GM15510 (cell line): Measurements from ENCODE around the gene IL1RAPL1.

ENCODE experiments used
- POLR2A ChIP-seq: IDR thresholded peaks from 3 replicates; pipeline ENCODE4 v1.6.1; 2011; ENCODE audit warnings: borderline replicate concordance; ENCODE audit not compliant: insufficient read length; ENCODE audit errors: extremely low read depth

Gene IL1RAPL1

DNA sequence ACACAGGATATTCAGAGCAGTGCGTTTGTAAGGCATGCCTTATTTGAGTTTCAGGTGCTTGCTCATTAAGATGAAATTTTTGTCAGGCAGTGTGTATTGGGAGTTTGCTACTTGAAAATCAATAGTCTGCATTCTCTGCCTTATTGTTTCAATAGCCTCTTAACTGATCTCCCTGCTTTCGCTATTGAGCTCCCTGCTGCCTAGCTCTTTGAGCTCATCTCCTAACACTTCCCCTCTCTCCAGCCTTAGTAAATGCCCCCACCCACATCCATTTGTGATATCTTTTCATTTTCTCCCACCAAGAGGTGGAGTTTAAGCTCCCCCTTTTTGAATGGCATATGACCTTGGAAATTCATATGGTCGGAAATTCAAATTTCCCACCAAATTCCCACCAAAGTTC, 256.6 kb downstream of the IL1RAPL1 start:
- no peak for TF ChIP-seq POLR2A

DNA sequence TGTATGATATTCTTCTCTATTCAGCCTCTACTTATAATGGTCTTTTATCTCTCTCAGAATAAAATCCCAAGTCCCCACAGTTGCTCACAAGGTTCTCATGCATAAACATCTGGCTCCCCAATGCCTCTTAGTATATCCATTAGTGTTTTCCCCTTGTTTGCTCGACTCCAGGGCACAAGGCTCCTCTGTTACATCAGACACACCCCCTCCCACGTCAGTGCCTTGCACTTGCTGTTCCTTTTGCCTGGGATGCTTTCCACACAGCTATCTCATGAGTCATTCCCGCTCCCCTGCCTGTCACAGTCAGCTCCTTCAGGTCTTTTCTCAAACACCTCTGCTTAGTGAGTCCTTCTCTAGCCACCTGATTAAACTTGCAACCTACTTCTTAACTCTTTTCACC, 260.2 kb downstream of the IL1RAPL1 start:
- TF ChIP-seq POLR2A: no peak

DNA sequence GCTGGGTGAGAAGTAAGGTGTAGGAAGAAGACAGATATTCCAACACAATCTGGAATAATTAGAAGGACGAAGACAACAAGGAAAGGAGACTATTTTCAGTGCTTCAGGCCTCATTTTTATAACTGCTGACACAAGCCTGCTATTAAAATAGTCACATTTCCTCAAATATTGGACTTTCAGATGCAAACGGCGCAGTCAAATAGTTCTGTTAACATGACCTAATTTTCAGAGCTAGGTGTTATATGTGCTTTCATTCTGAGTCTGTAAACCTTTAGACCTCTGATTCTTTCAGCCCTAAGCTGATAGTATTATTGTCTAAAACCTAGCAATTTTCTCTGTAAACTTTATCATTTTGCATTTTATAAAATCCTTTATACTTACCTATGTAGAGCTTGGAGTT, 261.5 kb downstream of the IL1RAPL1 start:
- no peak for TF ChIP-seq POLR2A

DNA sequence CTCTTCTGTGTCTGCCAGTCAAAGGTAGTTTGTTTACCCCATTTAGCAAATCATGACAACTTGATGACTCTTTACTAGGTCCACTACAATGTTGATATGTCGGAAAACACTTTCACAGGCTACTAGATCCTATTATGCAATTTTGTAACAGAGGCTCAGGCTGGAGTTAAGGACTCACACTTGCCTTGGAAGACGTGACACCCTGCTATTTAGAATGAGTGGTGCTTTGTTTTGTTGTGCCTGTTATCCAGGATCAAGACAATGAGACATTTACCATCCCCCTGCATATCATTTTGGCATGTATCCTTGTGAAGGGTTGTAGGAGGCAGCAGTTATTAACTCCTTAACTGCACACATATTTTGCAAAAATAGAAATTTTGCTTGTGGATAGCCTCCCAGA, 263.7 kb downstream of the IL1RAPL1 start:
- TF ChIP-seq POLR2A: no peak

DNA sequence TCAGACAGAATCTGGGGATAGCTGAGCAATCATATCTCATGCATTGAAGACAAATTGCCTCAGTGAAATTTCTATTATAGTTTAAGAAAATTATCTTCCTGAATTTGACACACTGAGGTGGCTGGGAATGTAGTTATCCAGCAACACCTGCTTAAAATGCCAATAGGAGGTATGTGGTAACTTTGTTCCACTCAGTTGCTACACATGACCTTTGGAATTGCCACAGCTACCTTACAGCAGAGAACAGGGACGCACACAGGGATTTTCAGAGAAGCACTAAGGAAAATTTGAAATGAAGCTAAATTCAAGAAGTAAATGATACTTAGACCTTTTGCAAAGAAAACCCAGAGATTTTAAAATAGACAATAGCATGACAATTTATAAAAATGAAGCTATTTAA, 264.6 kb downstream of the IL1RAPL1 start:
- no peak for TF ChIP-seq POLR2A

DNA sequence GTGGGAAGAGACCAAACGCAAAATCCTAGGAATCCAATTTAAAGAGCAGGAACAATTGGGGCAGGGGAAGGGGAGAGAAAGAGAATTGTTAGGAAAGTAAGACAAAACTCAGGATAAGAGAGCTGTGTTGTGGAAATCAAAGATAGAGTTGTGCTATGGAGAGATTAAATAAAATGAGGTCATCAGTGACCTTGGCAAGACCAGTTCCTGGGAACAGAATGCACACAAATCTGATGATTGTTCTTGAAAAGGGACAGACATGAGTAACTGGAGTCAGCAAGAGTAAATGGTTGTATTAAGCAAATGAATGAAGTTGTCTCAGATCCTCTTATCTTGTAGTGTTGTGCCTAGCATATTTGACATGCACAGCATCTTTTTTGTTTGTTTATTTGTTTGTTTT, 267.4 kb downstream of the IL1RAPL1 start:
- TF ChIP-seq POLR2A: no peak

DNA sequence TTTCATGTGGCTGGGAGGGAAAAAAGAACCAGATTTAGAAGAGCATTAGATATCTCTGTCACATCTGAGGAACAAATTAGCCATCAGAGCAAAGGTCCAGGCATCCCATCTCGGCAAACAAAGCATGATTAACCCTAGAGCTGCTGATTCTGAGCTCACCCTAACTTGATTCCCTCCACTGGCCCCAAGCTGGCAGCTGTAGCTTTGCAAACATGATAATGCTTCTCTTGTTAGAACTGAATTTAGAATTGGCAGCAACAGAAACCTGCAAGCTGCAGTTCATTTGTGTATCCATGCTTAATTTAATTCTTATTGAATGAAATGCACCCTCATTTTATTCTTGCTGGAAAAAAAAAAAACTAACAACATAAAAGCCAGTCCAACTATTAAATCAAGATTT, 289.2 kb downstream of the IL1RAPL1 start:
- TF ChIP-seq POLR2A: no peak

DNA sequence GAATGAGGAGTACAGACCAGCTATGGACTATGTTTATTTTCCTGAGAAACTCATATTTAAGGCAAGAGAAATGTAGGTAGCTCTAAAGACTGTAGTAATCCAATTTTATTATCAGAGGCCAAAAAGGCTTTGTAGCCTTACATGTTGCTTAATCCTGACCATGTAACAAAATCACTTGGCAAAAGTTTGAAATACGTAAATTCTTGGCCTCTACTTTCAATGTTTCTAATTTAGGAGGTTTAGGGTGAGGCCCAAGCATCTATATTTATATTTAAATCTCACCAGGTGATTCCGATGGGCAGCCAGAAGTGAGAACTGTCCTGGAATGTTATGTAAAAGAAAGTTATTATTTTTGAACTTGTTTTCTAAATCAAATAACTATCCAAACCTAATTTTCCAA, 289.7 kb downstream of the IL1RAPL1 start:
- TF ChIP-seq POLR2A: no peak

DNA sequence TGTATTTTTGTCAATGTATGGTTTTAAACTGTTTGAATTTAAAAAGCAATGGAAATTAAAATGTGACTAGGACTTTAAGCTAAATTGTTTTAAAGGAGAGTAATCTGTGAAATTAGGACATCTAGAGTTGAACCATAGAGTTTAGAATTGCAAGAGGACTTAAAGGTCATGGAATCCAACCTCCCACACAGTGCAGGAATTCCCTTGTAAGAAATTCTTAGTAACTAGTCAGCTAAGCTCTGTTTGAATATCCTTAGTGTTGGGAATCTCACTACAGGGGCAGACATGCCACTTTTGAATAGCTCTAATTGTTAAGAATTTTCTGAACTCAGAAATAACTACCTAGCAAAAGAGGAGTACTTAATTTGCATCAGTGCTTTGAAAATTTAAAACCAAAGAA, 292.9 kb downstream of the IL1RAPL1 start:
- no peak for TF ChIP-seq POLR2A

DNA sequence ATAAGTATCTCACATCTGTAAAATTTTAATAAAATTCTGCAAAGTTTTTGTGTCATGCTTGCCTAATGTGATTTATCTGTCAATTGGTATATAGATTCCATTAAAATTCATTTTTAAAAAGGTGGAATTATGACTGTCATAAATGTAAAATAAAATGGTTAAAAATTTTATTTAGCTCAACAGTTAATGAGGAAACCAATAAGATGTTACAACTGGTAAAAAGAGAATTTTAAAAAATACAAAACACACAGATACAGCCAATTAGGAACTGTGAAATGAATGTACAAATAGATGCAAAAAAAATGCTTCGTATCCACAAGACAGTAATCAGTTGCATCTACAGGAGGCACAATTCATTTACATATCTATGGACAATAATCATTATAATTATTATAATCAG, 297.6 kb downstream of the IL1RAPL1 start:
- no peak for TF ChIP-seq POLR2A

DNA sequence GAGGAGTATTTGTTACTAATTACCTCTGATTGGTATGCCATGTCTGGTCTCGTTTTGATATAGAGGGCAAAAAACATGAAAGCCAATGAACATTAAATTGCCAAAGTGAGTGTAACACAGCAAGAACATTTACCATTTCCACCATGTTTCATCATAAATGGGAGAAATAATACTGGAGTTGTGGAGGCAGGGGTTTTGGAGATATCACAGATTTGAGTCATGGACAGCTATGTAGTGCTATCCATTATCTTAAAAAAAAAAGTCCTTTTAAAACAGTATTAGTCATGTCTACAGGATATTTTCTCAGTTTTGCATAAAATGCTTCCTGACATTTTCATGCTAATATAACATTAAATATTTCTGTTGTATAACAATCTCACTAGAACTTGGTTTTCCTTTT, 301.2 kb downstream of the IL1RAPL1 start:
- no peak for TF ChIP-seq POLR2A

DNA sequence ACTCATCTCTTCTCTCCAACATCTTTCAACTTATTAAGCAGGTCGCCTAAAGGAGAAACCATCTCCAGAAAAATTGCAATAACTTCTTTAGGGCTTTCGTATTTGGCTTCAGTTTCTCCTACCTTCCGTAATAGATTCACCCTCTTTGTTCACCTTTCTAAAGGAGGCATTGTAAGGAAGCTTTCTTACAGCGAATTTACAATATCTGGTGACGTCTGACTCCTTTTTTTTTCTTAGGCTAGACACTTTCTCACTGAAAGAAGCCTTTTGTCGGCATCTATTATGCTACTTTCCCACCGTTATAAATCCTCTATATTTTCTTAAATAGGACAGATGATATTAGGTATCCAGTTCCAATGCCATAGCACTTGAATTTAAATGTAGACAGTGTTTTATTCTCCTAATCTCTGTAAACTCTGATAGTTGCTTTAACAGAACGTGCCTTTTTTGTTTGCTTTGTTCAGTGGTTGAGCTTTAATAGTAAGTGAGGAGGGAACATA, 302.4 kb downstream of the IL1RAPL1 start:
- TF ChIP-seq POLR2A: no peak

DNA sequence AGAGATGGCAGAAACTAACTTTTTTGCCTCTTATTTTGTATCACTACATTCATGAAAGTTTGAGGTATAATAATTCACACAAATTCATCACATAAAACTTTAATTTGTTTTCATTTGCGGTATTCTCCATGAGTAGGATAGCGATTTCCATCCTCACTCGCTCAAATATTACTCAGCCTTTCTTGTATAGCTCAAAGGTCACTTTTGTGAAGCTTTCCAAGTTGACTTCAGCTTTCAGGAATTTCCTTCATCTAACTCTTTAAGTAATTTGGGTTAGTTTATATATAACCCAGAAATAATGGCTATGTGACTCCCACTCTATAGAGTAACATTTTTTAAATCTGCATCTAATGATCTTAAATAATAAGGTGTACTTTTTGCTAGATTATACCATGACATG, 314.4 kb downstream of the IL1RAPL1 start:
- no peak for TF ChIP-seq POLR2A

DNA sequence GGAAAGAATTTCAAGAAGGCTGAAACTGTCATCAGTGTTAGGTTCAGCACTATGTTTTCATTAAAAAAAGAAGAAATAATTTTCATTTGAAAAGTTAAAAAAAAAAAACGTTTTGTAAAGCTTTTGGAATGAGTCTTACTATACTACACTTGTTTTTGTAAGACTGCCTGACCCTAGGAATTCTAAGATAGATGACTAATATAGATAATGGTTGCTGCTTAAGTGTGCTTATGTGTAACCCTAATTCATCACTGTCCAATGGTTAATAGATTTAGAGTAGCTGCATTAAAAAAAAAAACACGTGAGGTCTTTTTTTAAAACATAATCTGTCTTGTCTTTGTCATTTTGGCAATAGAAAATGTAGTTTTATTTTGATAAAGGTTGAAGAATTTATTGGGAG, 323.2 kb downstream of the IL1RAPL1 start:
- no peak for TF ChIP-seq POLR2A

DNA sequence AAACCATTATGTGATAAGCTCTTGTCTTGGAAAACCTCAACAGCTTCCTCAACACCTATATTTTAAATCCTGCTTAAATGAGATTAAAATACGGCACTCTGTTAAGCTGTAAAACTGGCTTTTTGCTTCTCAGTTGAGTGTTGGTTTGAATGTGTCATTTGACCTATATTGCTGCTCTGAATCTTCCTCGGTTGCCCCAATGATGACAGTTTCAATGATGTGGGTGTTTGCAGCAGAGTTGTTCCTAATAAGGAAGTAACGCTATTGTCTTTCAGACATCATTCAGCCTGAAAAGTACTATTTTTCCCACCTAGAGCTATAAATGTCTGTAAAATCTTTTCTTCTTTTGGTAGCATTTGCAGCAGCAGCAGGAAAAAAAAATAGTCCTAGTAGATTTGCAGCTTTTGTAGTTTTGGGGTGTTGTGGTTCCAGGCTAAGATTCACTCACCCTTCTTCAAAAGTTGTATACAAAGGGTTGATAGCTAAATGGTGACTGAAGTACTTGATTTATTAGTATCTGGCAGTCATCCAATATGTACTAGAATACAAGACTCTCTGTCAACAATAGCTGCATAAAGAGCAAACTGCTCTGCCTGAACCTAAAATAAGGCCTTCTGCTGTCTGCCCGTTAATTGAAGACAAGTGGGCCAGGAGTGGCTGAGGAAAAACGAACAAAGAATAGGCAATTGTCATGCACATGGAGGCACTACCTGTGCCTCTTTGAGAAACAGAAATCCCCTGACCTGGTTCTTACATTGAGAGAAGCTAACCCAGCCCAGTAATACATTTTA, 333.1 kb downstream of the IL1RAPL1 start:
- no peak for TF ChIP-seq POLR2A

DNA sequence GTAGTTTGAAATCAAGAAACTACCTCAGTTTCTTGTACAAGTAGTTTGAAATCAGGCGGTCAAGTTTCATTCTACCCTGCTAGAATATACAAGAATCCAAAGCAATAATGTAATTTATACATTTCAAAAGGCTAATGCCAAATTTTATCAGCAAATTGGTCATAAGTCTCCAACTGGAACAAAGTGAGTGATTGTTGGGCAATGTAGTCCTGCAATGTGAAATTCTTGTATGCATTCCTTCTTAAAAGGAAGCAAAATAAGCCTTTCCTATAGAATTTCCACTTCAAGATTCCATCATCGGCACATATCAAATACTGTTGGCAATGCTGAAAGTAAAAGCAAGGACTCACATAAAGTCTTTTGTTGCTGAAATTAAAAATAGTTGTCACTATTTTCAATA, 334.9 kb downstream of the IL1RAPL1 start:
- no peak for TF ChIP-seq POLR2A
